Tibial artery (tissue), 4 donors: ENCODE data around the gene CEACAM1.

ENCODE experiments used
- DNase-seq, 2 donors: peaks; one replicate each; pipeline ENCODE4 v3.0.0-alpha.2; 2019
- H3K27ac ChIP-seq, 2 donors: fragments of 200-600 bp; sonication (generic) in 1 of 2; 1 replicate in 1 of 2; 2 replicates in 1 of 2; pipeline ENCODE4 v1.5.1; 2018 to 2019; ENCODE audit warnings: mild to moderate bottlenecking in 1 of 2
- H3K27me3 ChIP-seq, 2 donors: fragments of 200-600 bp; sonication (generic) in 1 of 2; one replicate each; pipeline versions ENCODE4 v1.5.1 to v1.6.0; 2016 to 2019
- H3K36me3 ChIP-seq, 3 donors: fragments of 200-600 bp; sonication (generic) in 2 of 3; one replicate each; pipeline ENCODE4 v1.5.1; 2016 to 2019; ENCODE audit warnings: mild to moderate bottlenecking in 2 of 3
- H3K4me1 ChIP-seq, 4 donors: fragments of 200-600 bp; sonication (generic) in 2 of 4; 1 replicate in 3 of 4; 2 replicates in 1 of 4; pipeline ENCODE4 v1.5.1; 2016 to 2019
- H3K4me3 ChIP-seq, 2 donors: fragments of 200-600 bp; sonication (generic) in 1 of 2; 1 replicate in 1 of 2; 2 replicates in 1 of 2; pipeline ENCODE4 v1.5.1; 2018 to 2019; ENCODE audit warnings: mild to moderate bottlenecking in 2 of 2
- H3K9me3 ChIP-seq, 3 donors: fragments of 200-600 bp; sonication (generic) in 1 of 3; one replicate each; pipeline ENCODE4 v1.5.1; 2016 to 2019
- intact Hi-C: fragments of 100-400 bp; cut with DNase I; formaldehyde crosslinking; loops from one replicate; pipeline ENCODE4 v1.15.0; 2023; ENCODE audit warnings: low total_unique reads
- TF ChIP-seq, protein P1 (sequence below), 2 experiments: fragments of 200-600 bp in 1 of 2; fragments of 450-650 bp in 1 of 2; IDR thresholded peaks; one replicate each; pipeline ENCODE4 v1.5.1; 2017 to 2019; ENCODE audit warnings: antibody characterized with exemption in 2 of 2, mild to moderate bottlenecking in 1 of 2, moderate library complexity in 1 of 2

The CEACAM1 gene

DNA sequence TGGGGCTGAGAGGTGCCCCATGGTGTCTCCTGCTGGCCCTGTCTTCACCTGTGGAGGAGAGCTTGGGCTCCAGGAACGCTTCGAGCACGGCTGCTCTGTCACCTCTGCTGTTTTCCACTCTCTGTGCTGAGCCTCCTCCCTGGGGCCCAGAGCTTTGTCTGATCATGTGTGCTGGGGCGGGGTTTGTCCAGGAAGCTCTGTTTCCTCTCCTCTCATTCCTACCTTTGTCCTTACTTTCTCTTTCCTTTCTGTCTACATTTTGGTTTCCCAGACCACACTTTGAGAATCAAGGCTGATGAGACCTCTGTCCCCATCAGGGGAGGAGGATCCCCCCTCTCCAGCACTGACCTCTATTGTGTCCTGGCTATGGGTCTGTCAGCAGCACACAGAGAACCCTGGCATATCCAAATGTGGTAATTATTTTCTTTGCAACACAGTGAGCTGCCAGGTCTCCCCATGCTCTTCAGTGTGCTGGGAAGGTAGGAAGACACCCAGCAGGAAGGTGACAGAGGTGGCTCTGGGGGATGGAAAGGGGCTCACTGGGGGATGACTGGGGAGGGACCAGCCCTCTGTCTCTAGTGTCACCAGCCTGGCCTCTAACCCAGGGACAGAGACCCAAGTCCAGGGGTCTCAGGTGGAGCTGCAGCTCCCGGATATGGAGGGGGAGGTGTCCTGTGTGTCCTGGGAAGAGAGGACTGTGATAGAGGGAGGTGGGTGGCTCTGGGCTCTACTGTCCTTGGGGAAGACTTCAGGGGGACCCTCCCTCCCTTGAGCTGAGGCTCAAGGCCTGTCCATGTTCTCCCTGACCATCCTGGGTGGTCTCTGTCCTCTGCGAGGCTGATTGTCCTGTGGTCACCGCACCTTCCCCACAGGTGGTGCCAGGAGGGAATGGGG is at the start of gene CEACAM1:
TSS of gene CEACAM1 (minus strand) at position 128 of the 894 bp plus-strand sequence. CDS start at position 21, 107 bp downstream.
- Histone ChIP-seq H3K27ac (no peak within 1 kb of the TSS), H3K9me3 (no peaks in the 10 kb centered on the region), H3K36me3 (no peaks in the 10 kb centered on the region), H3K4me3 (no peak within 1 kb of the TSS), H3K27me3 (no peaks in the 10 kb centered on the region), H3K4me1 (peaks cover 0 to 10% (median 0%) of the 10 kb centered on the region in 4 donors)
- no peak for DNase-seq
- TF ChIP-seq, protein P1, sequence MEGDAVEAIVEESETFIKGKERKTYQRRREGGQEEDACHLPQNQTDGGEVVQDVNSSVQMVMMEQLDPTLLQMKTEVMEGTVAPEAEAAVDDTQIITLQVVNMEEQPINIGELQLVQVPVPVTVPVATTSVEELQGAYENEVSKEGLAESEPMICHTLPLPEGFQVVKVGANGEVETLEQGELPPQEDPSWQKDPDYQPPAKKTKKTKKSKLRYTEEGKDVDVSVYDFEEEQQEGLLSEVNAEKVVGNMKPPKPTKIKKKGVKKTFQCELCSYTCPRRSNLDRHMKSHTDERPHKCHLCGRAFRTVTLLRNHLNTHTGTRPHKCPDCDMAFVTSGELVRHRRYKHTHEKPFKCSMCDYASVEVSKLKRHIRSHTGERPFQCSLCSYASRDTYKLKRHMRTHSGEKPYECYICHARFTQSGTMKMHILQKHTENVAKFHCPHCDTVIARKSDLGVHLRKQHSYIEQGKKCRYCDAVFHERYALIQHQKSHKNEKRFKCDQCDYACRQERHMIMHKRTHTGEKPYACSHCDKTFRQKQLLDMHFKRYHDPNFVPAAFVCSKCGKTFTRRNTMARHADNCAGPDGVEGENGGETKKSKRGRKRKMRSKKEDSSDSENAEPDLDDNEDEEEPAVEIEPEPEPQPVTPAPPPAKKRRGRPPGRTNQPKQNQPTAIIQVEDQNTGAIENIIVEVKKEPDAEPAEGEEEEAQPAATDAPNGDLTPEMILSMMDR (IDR thresholded peaks at IDR 0.05): no peak
- intact Hi-C loops: no loop called here

DNA sequence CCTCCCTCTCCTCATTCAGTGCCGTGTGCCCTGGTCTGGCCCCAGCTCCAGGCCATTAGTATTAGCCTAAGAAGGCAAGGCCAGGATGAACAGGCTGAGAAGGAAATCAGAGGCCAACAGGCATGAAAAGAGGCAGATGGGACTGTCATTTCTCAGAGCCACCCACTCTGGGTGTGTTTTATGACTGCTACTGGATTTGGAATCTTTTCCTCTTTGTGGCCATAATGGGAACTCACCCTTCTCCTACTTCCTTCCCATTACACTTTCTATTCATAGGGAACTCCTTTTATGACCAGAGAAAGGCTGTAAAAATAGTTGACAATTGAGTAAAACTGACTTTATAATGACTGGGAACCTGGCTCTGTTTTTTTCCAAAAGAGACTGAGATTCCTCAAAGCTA is 48.7 kb upstream of the CEACAM1 start:
- peaks cover 0 to 2% of the 10 kb centered on the region in 2 donors for H3K27me3 ChIP-seq
- no peaks in the 10 kb centered on the region for H3K36me3 ChIP-seq
- no peak overlapping the region for H3K4me3 ChIP-seq
- DNase-seq: no peak
- intact Hi-C loops: no loop called here
- no peaks in the 10 kb centered on the region for H3K9me3 ChIP-seq
- TF ChIP-seq, protein P1 (IDR thresholded peaks at IDR 0.05): no peak
- H3K4me1 ChIP-seq: no peaks in the 10 kb centered on the region
- no peak overlapping the region for H3K27ac ChIP-seq

DNA sequence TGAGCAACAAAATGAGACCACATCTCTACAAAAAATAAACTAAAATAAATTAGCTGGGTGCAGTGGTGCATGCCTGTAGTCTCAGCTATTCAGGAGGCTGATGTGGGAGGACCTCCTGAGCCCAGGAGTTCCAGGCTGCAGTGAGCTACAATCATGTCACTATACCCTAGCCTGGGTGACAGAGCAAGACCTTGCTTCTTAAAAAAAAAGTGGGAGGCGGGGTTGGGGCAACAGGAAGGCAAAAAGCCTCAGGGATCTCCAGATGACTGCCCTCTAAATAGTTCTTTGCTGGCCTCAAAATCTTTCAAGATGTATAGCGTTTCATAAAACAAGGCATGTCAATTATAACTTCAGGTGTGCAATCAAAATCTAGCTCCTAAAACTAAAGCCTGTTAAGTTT is 48.0 kb upstream of the CEACAM1 start:
- no peak overlapping the region for H3K4me3 ChIP-seq
- DNase-seq: no peak
- no peak overlapping the region for H3K27ac ChIP-seq
- H3K27me3 ChIP-seq: peaks cover 0 to 2% of the 10 kb centered on the region in 2 donors
- no peaks in the 10 kb centered on the region for H3K4me1 ChIP-seq
- no peaks in the 10 kb centered on the region for H3K36me3 ChIP-seq
- intact Hi-C loops: no loop called here
- TF ChIP-seq, protein P1 (IDR thresholded peaks at IDR 0.05): no peak
- H3K9me3 ChIP-seq: no peaks in the 10 kb centered on the region

DNA sequence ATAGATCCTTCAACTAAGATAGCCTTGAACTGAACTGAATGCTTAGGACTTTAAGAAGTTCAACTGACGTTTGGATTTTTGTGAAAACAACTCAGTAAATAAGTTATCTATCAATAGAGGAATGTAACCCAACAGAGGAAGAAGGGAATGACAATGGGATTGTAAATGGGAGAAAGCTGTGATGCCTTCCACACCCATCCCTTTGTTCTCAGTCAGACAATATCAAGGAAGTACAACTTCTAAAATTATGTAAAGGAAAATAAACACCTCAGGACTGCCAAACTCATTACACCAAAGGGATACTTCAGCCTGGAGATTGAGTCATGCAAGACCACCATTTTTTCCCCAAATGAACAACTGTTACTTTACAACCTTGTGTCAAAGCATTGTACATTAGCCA is 45.4 kb upstream of the CEACAM1 start:
- H3K27me3 ChIP-seq: peaks cover 0 to 2% of the 10 kb centered on the region in 2 donors
- H3K9me3 ChIP-seq: no peaks in the 10 kb centered on the region
- H3K27ac ChIP-seq: no peak overlapping the region
- intact Hi-C loops: no loop called here
- TF ChIP-seq, protein P1 (IDR thresholded peaks at IDR 0.05): no peak
- no peaks in the 10 kb centered on the region for H3K4me1 ChIP-seq
- no peaks in the 10 kb centered on the region for H3K36me3 ChIP-seq
- no peak for DNase-seq
- H3K4me3 ChIP-seq: no peak overlapping the region

DNA sequence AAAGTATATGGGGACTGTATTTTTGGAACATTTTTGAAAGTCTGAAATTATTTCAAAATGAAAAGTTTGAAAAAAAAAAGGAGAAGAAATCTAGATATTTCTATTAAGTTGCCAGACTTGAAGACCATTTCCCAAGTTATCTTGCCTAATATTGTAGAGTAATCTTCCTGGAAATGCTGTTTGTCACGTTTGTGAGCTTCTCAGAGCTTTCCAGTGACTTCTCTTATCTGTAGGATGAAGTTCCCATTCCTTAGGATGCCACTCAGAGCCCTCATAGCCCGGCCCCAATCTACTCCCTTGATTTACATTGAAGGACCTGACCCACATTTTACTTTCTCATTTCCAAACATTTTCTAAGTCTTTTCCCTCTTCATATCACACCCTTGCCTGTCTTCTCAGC is 42.8 kb upstream of the CEACAM1 start:
- H3K4me3 ChIP-seq: no peak overlapping the region

More for the DNA sequence above, 42.8 kb upstream of the CEACAM1 start:
- no peaks in the 10 kb centered on the region for H3K36me3 ChIP-seq
- no peak for DNase-seq
- TF ChIP-seq, protein P1 (IDR thresholded peaks at IDR 0.05): no peak
- H3K27me3 ChIP-seq: no peaks in the 10 kb centered on the region
- peaks cover 0 to 4% (median 0%) of the 10 kb centered on the region in 4 donors for H3K4me1 ChIP-seq
- intact Hi-C loops: no loop called here
- no peaks in the 10 kb centered on the region for H3K9me3 ChIP-seq
- H3K27ac ChIP-seq: no peak overlapping the region
